ENCODE data around the gene KLHL21.
"Not testable (repeated sequence)": the region's sequence is repeated elsewhere in the genome, so short reads cannot be mapped to it uniquely, and the experiment has no call there.

KLHL21 gene

DNA sequence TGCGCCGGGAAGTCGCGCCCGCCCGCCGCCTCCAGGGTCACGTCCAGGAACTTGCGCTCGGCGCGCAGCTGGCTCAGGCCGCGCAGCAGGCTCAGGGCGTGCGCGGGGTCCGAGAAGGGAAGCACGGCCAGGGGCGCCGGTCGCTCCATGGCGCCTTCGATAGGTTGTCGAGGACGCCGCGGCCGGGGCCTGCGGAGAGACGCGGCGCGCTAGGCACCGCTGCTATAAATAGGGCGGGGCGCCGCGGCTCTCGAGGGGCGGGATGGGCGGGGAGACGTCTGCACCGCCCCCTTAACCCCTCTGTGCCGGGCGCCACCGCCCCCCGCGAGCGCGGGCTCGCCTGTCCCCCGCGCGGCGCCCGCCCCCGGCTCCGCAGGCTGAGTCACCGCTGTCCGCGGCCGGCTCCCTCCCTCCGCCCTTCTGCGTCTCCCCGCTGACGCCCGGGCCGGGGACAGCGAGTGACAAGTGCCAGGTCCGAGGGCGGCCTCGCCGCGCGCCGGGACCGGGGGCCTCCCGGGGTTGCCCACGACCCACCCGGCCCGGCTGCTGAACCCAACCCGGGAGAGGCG is at the start of gene KLHL21:
TSS of gene KLHL21 (minus strand) at position 201 of the 569 bp plus-strand sequence. CDS start at position 149, 52 bp downstream.
- ATAC-seq: peak; percentile 64

DNA sequence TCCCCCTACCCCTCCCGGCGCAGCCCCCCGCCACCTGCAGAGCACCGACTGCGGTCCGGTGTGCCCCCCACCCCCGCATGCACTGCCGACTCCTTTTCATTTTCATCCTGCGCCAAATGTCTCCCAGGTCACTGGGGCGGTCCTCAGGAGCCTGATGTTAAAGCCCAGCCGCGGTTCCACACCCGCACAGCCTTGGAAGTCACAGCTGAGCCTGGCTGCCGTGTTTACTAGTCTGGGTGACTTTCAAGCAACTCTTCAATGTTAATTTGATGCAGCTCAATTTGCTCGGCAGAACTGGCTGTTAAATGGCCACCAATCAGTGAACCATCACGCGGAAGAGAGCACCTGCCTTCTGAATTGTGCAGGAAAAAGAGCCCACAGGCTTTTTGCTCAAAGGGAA is 49.2 kb upstream of the KLHL21 start:
- DNase-seq (no peak), ATAC-seq (no peak)

More for the DNA sequence above, at the start of gene KLHL21:
- peak; percentile 93 for DNase-seq

DNA sequence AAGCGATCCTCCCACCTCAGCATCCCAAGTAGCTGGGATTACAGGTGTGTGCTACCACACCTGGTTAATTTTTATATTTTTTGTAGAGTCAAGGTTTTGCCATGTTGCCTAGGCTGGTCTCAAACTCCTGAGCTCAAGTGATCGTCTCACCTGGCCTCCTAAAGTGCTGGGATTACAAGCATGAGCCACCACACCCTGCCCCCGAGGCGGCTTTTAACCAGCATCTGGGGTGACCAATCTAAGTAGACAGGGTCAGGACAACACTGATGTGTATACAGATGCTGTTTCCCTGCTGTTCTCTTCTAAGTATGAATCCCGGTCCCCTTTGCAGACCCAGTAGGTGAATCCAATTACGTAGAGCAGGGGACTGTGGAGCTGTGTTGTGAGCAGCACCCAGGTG is 45.9 kb upstream of the KLHL21 start:
- ATAC-seq: no peak
- DNase-seq: no peak

DNA sequence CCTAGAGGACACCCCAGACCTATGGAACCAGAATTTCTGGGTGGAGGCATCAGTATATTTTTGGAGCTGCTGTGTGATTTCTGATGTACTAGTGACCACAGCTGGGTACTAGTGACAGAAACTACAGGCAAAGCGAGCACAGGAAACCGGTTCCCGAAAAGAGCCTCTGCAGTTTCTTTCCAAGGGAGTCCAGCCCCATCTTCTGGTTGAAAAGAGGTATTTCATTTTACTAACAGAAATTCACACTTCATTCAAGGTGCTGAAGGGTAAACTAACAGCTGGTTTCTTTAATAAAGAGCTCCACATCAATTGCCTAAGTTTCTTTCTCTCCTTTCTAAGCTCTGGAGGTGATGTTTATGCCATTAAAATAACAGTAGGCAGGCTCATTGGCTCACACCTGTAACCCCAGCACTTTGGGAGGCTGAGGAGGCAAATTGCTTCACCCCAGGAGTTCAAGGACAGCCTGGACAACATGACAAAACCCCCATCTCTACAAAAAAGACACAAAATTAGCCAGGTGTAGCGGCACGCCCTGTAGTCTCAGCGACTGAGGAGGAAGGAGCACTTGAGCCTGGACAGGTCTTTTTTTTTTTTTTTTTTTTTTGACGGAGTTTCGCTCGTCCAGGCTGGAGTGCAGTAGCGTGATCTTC is 44.0 kb upstream of the KLHL21 start:
- no peak for ATAC-seq
- DNase-seq: no peak

- ATAC-seq (no peak), DNase-seq (no peak)
These were observed 42.3 kb upstream of the KLHL21 start for GRCh38 chr1:6645018-6645417.

- DNase-seq, ATAC-seq: not testable (repeated sequence)
These were observed 38.2 kb upstream of the KLHL21 start for GRCh38 chr1:6640867-6641266.

DNA sequence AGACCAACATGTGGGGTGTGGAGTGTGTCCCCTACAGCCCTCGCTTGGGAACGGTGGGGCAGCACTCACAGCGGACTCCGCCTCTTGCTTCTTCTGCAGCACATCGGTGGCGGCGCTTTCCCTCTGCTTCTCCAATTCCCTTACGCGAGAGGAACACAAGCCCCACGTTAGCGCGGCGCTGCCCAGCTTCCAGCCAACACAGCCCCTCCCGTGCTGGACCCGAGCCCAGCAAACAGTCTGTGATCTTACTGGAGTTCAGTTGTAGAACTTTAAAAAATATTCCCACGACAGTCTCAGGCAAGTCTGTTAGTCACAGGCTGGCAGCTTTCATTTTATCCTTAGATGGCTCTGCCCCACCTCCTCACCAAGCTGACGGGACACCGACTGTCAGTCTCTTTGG is 35.6 kb upstream of the KLHL21 start:
- DNase-seq (no peak), ATAC-seq (no peak)

DNA sequence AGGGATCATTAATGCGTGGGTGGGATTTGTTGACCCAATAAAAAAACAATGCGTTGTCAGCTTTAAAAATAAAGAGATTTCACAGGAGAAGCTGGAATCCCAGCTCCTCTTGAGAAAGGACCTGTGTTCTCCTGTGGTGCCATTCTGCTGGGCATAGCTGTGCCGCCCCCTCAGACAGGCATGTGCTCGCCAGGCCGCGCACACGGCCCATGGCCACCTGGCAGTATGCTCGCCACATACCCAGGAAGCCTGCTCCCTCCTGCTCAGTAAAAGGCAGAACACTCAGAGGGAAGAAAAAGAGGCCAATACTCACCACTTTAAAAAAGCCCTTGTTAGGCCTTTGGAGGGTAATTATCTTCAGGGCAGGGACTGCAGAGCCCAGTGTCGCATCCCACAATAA is 35.1 kb upstream of the KLHL21 start:
- DNase-seq: no peak
- no peak for ATAC-seq

GRCh38 chr1:6636778-6637177 is 34.1 kb upstream of the KLHL21 start:
- ATAC-seq, DNase-seq: not testable (repeated sequence)

- DNase-seq: no peak
- no peak for ATAC-seq
These were observed 33.5 kb upstream of the KLHL21 start for GRCh38 chr1:6635910-6636760.

GRCh38 chr1:6635161-6635909 is 32.7 kb upstream of the KLHL21 start:
- DNase-seq (no peak), ATAC-seq (no peak)

- peak; percentile 52 for DNase-seq
- peak; percentile 48 for ATAC-seq
These were observed 31.8 kb upstream of the KLHL21 start for GRCh38 chr1:6634371-6635052.

GRCh38 chr1:6632588-6633514 is 30.2 kb upstream of the KLHL21 start:
- DNase-seq (no peak), ATAC-seq (no peak)

DNA sequence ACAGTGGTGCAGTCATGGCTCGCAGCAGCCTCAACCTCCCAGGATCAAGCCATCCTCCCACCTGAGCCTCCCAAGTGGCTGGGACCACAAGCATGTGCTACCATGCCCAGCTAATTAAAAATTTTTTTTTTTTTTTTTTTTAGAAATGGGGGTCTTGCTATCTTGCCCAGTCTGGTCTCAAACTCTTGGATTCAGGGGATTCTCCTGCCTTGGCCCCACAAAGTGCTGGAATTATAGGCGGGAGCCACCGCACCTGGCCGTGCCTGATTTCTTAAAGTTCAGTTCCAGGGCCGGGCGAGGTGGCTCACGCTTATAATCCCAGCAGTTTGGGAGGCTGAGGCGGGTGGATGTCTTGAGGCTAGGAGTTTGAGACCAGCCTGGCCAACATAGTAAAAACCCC is 28.4 kb upstream of the KLHL21 start:
- DNase-seq (no peak), ATAC-seq (no peak)

DNA sequence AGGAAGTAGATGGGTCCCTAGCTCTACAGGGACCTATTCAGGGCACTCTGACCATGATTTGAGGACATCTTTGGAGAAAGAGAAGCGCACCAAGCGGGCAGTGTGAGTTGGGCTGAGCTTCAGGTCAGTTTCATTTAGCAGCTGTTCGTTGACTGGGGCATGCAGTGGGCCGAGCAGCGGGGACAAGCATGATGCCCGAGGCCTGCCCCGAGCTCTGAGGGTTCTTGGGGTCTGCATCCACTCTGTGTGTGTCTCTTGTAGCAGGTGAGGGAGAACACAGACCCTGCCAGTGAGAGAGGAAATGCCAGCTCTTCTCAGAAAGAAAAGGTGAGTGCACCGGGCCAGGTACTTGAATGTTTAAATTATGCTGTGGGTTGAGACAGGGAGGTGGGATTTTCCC is 27.4 kb upstream of the KLHL21 start:
- DNase-seq (no peak), ATAC-seq (no peak)

DNA sequence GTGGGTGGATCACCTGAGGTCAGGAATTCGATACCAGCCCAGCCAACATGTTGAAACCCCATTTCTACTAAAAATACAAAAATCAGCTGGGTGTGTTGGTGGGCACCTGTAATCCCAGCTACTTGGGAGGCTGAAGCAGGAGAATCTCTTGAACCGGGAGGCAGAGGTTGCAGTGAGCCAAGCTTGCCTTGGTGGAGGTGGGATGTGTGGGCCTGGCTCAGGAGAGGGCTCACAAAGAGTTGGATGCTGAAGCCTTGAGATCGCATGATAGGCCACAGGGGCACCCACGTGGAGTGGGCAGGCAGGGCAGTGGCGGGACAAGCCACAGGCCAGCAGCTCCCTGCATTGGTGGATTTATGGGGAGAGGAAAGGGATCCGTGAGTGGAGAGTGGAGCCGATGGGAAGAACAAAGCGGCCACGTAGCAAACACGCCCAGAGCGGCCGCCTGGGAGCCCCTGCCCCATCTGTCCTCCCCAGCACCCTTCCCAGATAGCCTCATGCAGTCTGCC is 26.4 kb upstream of the KLHL21 start:
- ATAC-seq (no peak), DNase-seq (no peak)

GRCh38 chr1:6627841-6628545 is 25.3 kb upstream of the KLHL21 start:
- ATAC-seq (no peak), DNase-seq (no peak)

DNA sequence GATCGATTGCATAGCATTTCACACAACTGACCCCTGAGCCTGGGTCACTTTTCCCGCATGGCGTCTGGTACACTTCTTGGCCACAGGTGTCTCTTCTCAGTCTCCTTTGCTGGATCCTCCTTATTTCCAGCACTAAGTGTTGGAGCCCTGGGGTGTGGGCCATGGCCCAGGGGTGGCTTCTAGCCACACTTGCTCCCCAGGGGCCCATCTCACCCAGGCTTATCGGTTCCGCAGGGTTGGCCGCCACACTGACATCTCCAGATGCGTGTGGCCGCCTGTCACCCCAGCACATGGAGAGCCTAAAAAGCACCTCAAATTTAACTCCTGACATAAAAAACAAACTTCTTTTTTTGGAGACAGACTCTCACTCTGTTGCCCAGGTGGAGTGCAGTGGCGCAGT is 24.4 kb upstream of the KLHL21 start:
- DNase-seq: no peak
- no peak for ATAC-seq

DNA sequence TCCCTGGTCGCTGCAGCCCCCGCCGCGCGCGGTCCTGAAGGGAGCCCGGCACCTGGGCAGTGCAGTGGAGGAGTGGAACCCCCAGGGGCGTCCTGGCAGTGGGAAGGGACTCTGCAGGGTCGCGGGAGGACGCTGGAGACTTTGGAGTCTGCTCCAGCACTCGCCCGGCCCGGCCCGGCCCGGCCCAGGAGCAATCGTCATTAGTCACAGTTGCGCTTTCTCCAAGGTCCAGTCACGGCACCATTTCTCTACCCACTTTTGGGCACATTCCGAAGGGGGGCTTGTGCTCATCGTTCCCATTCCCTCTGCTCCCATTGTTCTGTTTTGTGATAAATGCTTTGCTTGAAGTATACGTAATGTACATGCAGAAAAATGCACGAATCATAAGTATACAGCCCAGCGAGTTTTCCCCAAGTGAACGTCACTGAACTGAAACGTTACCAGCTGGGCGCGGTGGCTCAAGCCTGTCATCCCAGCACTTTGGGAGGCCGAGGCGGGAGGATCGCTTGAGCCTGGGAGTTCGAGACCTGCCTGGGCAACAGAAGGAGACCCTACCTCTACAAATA is 23.0 kb upstream of the KLHL21 start:
- ATAC-seq (peak; percentile 28), DNase-seq (peak; percentile 37)

Measured in stimulated activated naive CD8-positive, alpha-beta T cell treated with anti-CD3 and anti-CD28 coated beads, Interleukin-15, Interleukin-2, amounts not matched to agents 100 U/mL and 50 U/mL, for 24 hours (primary cell).